H9 (cell line): ENCODE measurements around the gene ELAVL4. TPM values are rescaled to one million over a fixed set of nuclear protein-coding genes. Genes with fewer than 3 reads are reported as not detected.

Experiments
- DNase-seq: peaks from one replicate; pipeline ENCODE4 v3.0.0-alpha.2; 2017
- H2AFZ ChIP-seq: one replicate; pipeline ENCODE4 v1.6.1; 2013; ENCODE audit warnings: mild to moderate bottlenecking, low read length, control low read depth, moderate library complexity
- H2AK5ac ChIP-seq: 2 replicates; pipeline ENCODE4 v1.6.1; 2013; ENCODE audit warnings: low read length, control low read depth, mixed read lengths; ENCODE audit not compliant: insufficient read length
- H2BK120ac ChIP-seq: one replicate; pipeline ENCODE4 v1.6.1; 2013; ENCODE audit warnings: low read depth, mild to moderate bottlenecking, low read length, control low read depth, inconsistent platforms; ENCODE audit not compliant: poor library complexity, severe bottlenecking
- H2BK12ac ChIP-seq: 2 replicates; pipeline ENCODE4 v1.6.1; 2013; ENCODE audit warnings: low read length, control low read depth, mixed read lengths, low read depth; ENCODE audit not compliant: insufficient read length
- H2BK15ac ChIP-seq: 2 replicates; pipeline ENCODE4 v1.6.1; 2013; ENCODE audit warnings: low read depth, low read length, control low read depth
- H2BK20ac ChIP-seq: one replicate; pipeline ENCODE4 v1.6.1; 2013; ENCODE audit warnings: low read depth, mild to moderate bottlenecking, low read length, control low read depth, inconsistent platforms; ENCODE audit not compliant: poor library complexity, severe bottlenecking
- H2BK5ac ChIP-seq: 2 replicates; pipeline ENCODE4 v1.6.1; 2013; ENCODE audit warnings: low read length, control low read depth, mixed read lengths; ENCODE audit not compliant: insufficient read length
- H3K14ac ChIP-seq: 2 replicates; pipeline ENCODE4 v1.6.1; 2013; ENCODE audit warnings: low read length, control low read depth; ENCODE audit not compliant: insufficient read depth
- H3K18ac ChIP-seq: 2 replicates; pipeline ENCODE4 v1.6.1; 2013; ENCODE audit warnings: low read depth, mild to moderate bottlenecking, mixed read lengths, low read length, control low read depth; ENCODE audit not compliant: insufficient read length
- H3K23ac ChIP-seq: 2 replicates; pipeline ENCODE4 v1.6.1; 2013; ENCODE audit warnings: low read length, control low read depth, mixed read lengths, low read depth; ENCODE audit not compliant: insufficient read length
- H3K23me2 ChIP-seq: 2 replicates; pipeline ENCODE4 v1.6.1; 2013; ENCODE audit warnings: low read depth, mild to moderate bottlenecking, mixed read lengths, low read length, control low read depth; ENCODE audit not compliant: insufficient read length, poor library complexity, severe bottlenecking
- H3K27ac ChIP-seq: 2 replicates; pipeline ENCODE4 v1.5.1; 2013; ENCODE audit warnings: low read length, control low read depth, mixed read lengths, low read depth; ENCODE audit not compliant: insufficient read length
- H3K27me3 ChIP-seq: 2 replicates; pipeline ENCODE4 v1.6.1; 2013; ENCODE audit warnings: low read length, control low read depth, inconsistent platforms; ENCODE audit not compliant: insufficient read depth
- H3K4ac ChIP-seq: 2 replicates; pipeline ENCODE4 v1.6.1; 2013; ENCODE audit warnings: low read depth, mild to moderate bottlenecking, control low read depth, inconsistent platforms, low read length, moderate library complexity
- H3K4me1 ChIP-seq: 2 replicates; pipeline ENCODE4 v1.6.1; 2013; ENCODE audit warnings: low read length, control low read depth, inconsistent platforms; ENCODE audit not compliant: insufficient read depth
- H3K4me2 ChIP-seq: 2 replicates; pipeline ENCODE4 v1.6.1; 2013; ENCODE audit warnings: low read length, control low read depth, mixed read lengths; ENCODE audit not compliant: insufficient read length, insufficient read depth
- H3K56ac ChIP-seq: 2 replicates; pipeline ENCODE4 v1.6.1; 2013; ENCODE audit warnings: low read depth, mild to moderate bottlenecking, mixed read lengths, low read length, control low read depth; ENCODE audit not compliant: insufficient read length
- H3K79me1 ChIP-seq: 2 replicates; pipeline ENCODE4 v1.6.1; 2013; ENCODE audit warnings: low read depth, mild to moderate bottlenecking, moderate library complexity, low read length, control low read depth, inconsistent platforms; ENCODE audit not compliant: insufficient read depth, poor library complexity, severe bottlenecking
- H3K79me2 ChIP-seq: 2 replicates; pipeline ENCODE4 v1.6.1; 2013; ENCODE audit warnings: low read length, control low read depth, inconsistent platforms; ENCODE audit not compliant: insufficient read depth
- H3K9ac ChIP-seq: 2 replicates; pipeline ENCODE4 v1.6.1; 2013; ENCODE audit warnings: low read length, control low read depth, mixed read lengths; ENCODE audit not compliant: insufficient read length; ENCODE audit errors: extremely low read depth
- H3K9me3 ChIP-seq: one replicate; pipeline ENCODE4 v1.6.1; 2013; ENCODE audit warnings: low read depth, low read length, inconsistent platforms; ENCODE audit not compliant: control insufficient read depth
- H3T11ph ChIP-seq: one replicate; pipeline ENCODE4 v1.6.1; 2013; ENCODE audit warnings: mild to moderate bottlenecking, low read length, control low read depth, inconsistent platforms
- H4K20me1 ChIP-seq: one replicate; pipeline ENCODE4 v1.6.1; 2013; ENCODE audit not compliant: control insufficient read depth, insufficient read length, insufficient read depth
- H4K5ac ChIP-seq: 2 replicates; pipeline ENCODE4 v1.6.1; 2013; ENCODE audit warnings: low read depth, mild to moderate bottlenecking, mixed read lengths, low read length, control low read depth; ENCODE audit not compliant: insufficient read length
- H4K8ac ChIP-seq: replicated peaks from 2 replicates; pipeline ENCODE4 v1.6.1; 2013; ENCODE audit warnings: low read length, control low read depth, mixed read lengths, low read depth; ENCODE audit not compliant: insufficient read length
- H4K91ac ChIP-seq: 2 replicates; pipeline ENCODE4 v1.6.1; 2013; ENCODE audit warnings: low read depth, mild to moderate bottlenecking, moderate library complexity, mixed read lengths, low read length, control low read depth; ENCODE audit not compliant: insufficient read length
- H3K27ac Mint-ChIP-seq, 3 experiments: 2 replicates in 2 of 3; 3 replicates in 1 of 3; pipeline ENCODE4 v1.8.0; 2020 to 2021; ENCODE audit warnings: mixed read lengths in 3 of 3, mild to moderate bottlenecking in 1 of 3, moderate library complexity in 1 of 3
- H3K27me3 Mint-ChIP-seq: 2 replicates; pipeline ENCODE4 v1.8.0; 2021; ENCODE audit warnings: low read depth, mild to moderate bottlenecking, moderate library complexity, mixed read lengths
- H3K36me3 Mint-ChIP-seq, 3 experiments: 2 replicates in 2 of 3; 3 replicates in 1 of 3; pipeline ENCODE4 v1.8.0; 2020 to 2021; ENCODE audit warnings: low read depth in 3 of 3, mixed read lengths in 3 of 3; ENCODE audit not compliant: insufficient read depth in 1 of 3
- H3K4me1 Mint-ChIP-seq, 2 experiments: 2 replicates each; pipeline ENCODE4 v1.8.0; 2020; ENCODE audit warnings: mixed read lengths in 2 of 2
- H3K4me3 Mint-ChIP-seq, 2 experiments: 2 replicates in 1 of 2; 3 replicates in 1 of 2; pipeline ENCODE4 v1.8.0; 2020 to 2021; ENCODE audit warnings: mild to moderate bottlenecking in 2 of 2, mixed read lengths in 2 of 2, moderate library complexity in 1 of 2
- H3K9me3 Mint-ChIP-seq, 2 experiments: 2 replicates in 1 of 2; 3 replicates in 1 of 2; pipeline ENCODE4 v1.8.0; 2020; ENCODE audit warnings: mild to moderate bottlenecking in 2 of 2, mixed read lengths in 2 of 2, moderate library complexity in 1 of 2
- CTCF ChIP-seq: fragments of 200-600 bp; sonication (generic); conservative IDR thresholded peaks from 3 replicates; pipeline ENCODE4 v1.8.0; 2021; ENCODE audit warnings: antibody characterized with exemption, mild to moderate bottlenecking
- WGBS: extraction: QIAGEN DNeasy Blood & Tissue Kit; methylation state at CpG from one replicate; pipeline ENCODE4 v1.1.7; 2013; ENCODE audit warnings: missing lambda C conversion rate, low lambda C conversion rate, mixed read lengths; ENCODE audit not compliant: insufficient read length; ENCODE audit errors: extremely low coverage; 5-methylcytosine and 5-hydroxymethylcytosine counted together
- total RNA-seq: library from RNA; stranded (reverse); gene quantifications from 2 replicates; pipeline ENCODE4 v1.2.1, GENCODE V29; 2021

ELAVL4 gene
- total RNA-seq, 1 experiment from 2014 or later = not detected

GRCh38 chr1:50252196-50252595 is 143.5 kb downstream of the ELAVL4 start:
- no peak overlapping the region for H3K18ac ChIP-seq
- no peak for TF ChIP-seq CTCF
- no peaks in the 10 kb centered on the region for H3K79me2 ChIP-seq
- no peak overlapping the region for H3K56ac ChIP-seq
- Mint-ChIP-seq H3K9me3 (peaks cover 0 to 63% of the 10 kb centered on the region in 2 experiments; a peak in 2 of 5 replicates), H3K4me1 (peaks cover 0 to 3% of the 10 kb centered on the region in 2 experiments; a peak in 1 of 4 replicates), H3K27me3 (no peaks in the 10 kb centered on the region; the same call in 1 of the 2 replicates), H3K27ac (no peak overlapping the region), H3K4me3 (no peak overlapping the region; a peak in 1 of 5 replicates), H3K36me3 (peaks cover 0 to 22% (median 0%) of the 10 kb centered on the region in 3 experiments; a peak in 2 of 7 replicates)
- H2BK20ac ChIP-seq = no peak overlapping the region
- no peak overlapping the region for H4K5ac ChIP-seq
- no peaks in the 10 kb centered on the region for H4K20me1 ChIP-seq
- no peak overlapping the region for H2AK5ac ChIP-seq
- H3K27ac ChIP-seq = no peak overlapping the region
- H3K9me3 ChIP-seq = no peaks in the 10 kb centered on the region
- no peaks in the 10 kb centered on the region for H3K23me2 ChIP-seq
- no peak overlapping the region for H4K91ac ChIP-seq
- no peak overlapping the region for H2BK120ac ChIP-seq
- H3K27me3 ChIP-seq = no peaks in the 10 kb centered on the region
- no CpG with 5 or more reads among the region's 2 CpGs for WGBS
- H3K9ac ChIP-seq = no peak overlapping the region
- H3K4ac ChIP-seq = no peak overlapping the region
- H2BK12ac ChIP-seq = no peak overlapping the region
- H4K8ac ChIP-seq = no peak overlapping the region
- H3K4me2 ChIP-seq = peak overlapping the region; percentile 44
- H2AFZ ChIP-seq = no peak overlapping the region
- DNase-seq = no peak
- H2BK5ac ChIP-seq = no peak overlapping the region
- H2BK15ac ChIP-seq = no peak overlapping the region
- no peak overlapping the region for H3K14ac ChIP-seq
- no peak overlapping the region for H3T11ph ChIP-seq
- no peaks in the 10 kb centered on the region; the same call in 1 of the 2 replicates for H3K4me1 ChIP-seq
- no peak overlapping the region for H3K23ac ChIP-seq
- no peaks in the 10 kb centered on the region for H3K79me1 ChIP-seq

Other genes starting within 250 kb of the ELAVL4 start
- not detected in 2 replicates for gene AGBL4, start 85.0 kb upstream of the ELAVL4 start, total RNA-seq